Retinal pigment epithelial cell (primary cell): ENCODE data around the gene CGREF1.
A peak's percentile ranks its signal among the peaks of the same experiment; 100 is the strongest.

Experiments
- DNase-seq: peaks from one replicate; pipeline ENCODE4 v3.0.0-alpha.2; 2010; ENCODE audit warnings: low read depth
- H3K4me3 ChIP-seq: 2 replicates; pipeline ENCODE4 v1.5.1; 2011; ENCODE audit warnings: mild to moderate bottlenecking, low read length, control low read depth, moderate library complexity
- CTCF ChIP-seq: conservative IDR thresholded peaks from 2 replicates; pipeline ENCODE4 v1.5.1; 2011; ENCODE audit warnings: low read depth, low read length, control low read depth, inconsistent platforms

The CGREF1 gene

GRCh38 chr2:27073782-27074181 lies 45.1 kb downstream of the CGREF1 start:
- TF ChIP-seq CTCF, result no peak
- H3K4me3 ChIP-seq, result no peak overlapping the region
- no peak for DNase-seq

GRCh38 chr2:27072920-27073319 lies 46.0 kb downstream of the CGREF1 start:
- H3K4me3 ChIP-seq, result no peak overlapping the region
- no peak for TF ChIP-seq CTCF
- DNase-seq, result no peak

- H3K4me3 ChIP-seq, result peak overlapping the region; percentile 70
- no peak for DNase-seq
- TF ChIP-seq CTCF, result no peak
Observed at GRCh38 chr2:27071990-27072830, 46.7 kb downstream of the CGREF1 start.

- H3K4me3 ChIP-seq, result peak within 1 kb of the TSS; percentile 94
- DNase-seq, result peak; percentile 44
- TF ChIP-seq CTCF, result no peak
Observed at GRCh38 chr2:27071277-27071989, 47.5 kb downstream of the CGREF1 start, which contains the start of gene OST4. OST4 (minus strand) TSS chr2:27071654.

GRCh38 chr2:27070653-27071276 lies 48.2 kb downstream of the CGREF1 start:
- DNase-seq, result no peak
- no peak for TF ChIP-seq CTCF
- H3K4me3 ChIP-seq, result peak overlapping the region; percentile 94

- no peak for DNase-seq
- peak overlapping the region; percentile 94 for H3K4me3 ChIP-seq
- TF ChIP-seq CTCF, result no peak
Observed at GRCh38 chr2:27069961-27070618, 48.8 kb downstream of the CGREF1 start.
